Skin epidermis (tissue), 12 donors: ENCODE measurements around the gene DKK3.

ENCODE experiments used
- H3K27ac ChIP-seq, 21 experiments: fragments of 200-600 bp; sonication (generic) in 11 of 21; one replicate each; pipeline ENCODE4 v1.5.0; 2020; ENCODE audit warnings: mild to moderate bottlenecking in 3 of 21, inconsistent platforms in 2 of 21, moderate library complexity in 2 of 21
- H3K4me3 ChIP-seq, 7 experiments: fragments of 200-600 bp; sonication (generic) in 2 of 7; one replicate each; pipeline ENCODE4 v1.5.0; 2020; ENCODE audit warnings: inconsistent platforms in 2 of 7, mild to moderate bottlenecking in 2 of 7, moderate library complexity in 1 of 7

The DKK3 gene

GRCh38 chr11:11959601-11960000 is 48.8 kb downstream of the DKK3 start:
- H3K4me3 ChIP-seq, result no peak overlapping the region
- H3K27ac ChIP-seq, result peak overlapping the region in 1 of 21 experiments; percentile 57

GRCh38 chr11:11958403-11959231 is 49.8 kb downstream of the DKK3 start:
- no peak overlapping the region for H3K27ac ChIP-seq
- no peak overlapping the region for H3K4me3 ChIP-seq

- H3K4me3 ChIP-seq, result no peak overlapping the region
- H3K27ac ChIP-seq, result no peak overlapping the region
Measured at GRCh38 chr11:11956006-11956405, 52.4 kb downstream of the DKK3 start.

- H3K4me3 ChIP-seq, result no peak overlapping the region
- no peak overlapping the region for H3K27ac ChIP-seq
Measured at GRCh38 chr11:11952036-11952435, 56.4 kb downstream of the DKK3 start.

GRCh38 chr11:11949482-11949881 is 58.9 kb downstream of the DKK3 start:
- no peak overlapping the region for H3K27ac ChIP-seq
- no peak overlapping the region for H3K4me3 ChIP-seq

GRCh38 chr11:11948242-11948947 is 60.0 kb downstream of the DKK3 start:
- no peak overlapping the region for H3K27ac ChIP-seq
- H3K4me3 ChIP-seq, result no peak overlapping the region

GRCh38 chr11:11947825-11948224 is 60.6 kb downstream of the DKK3 start:
- H3K4me3 ChIP-seq, result no peak overlapping the region
- H3K27ac ChIP-seq, result no peak overlapping the region

GRCh38 chr11:11946878-11947277 is 61.5 kb downstream of the DKK3 start:
- Histone ChIP-seq H3K4me3 (no peak overlapping the region), H3K27ac (no peak overlapping the region)

GRCh38 chr11:11946180-11946579 is 62.2 kb downstream of the DKK3 start:
- Histone ChIP-seq H3K27ac (no peak overlapping the region), H3K4me3 (no peak overlapping the region)

GRCh38 chr11:11944444-11944843 is 64.0 kb downstream of the DKK3 start:
- no peak overlapping the region for H3K4me3 ChIP-seq
- H3K27ac ChIP-seq, result no peak overlapping the region

GRCh38 chr11:11942668-11943067 is 65.8 kb downstream of the DKK3 start:
- no peak overlapping the region for H3K27ac ChIP-seq

GRCh38 chr11:11940551-11940950 is 67.9 kb downstream of the DKK3 start:
- no peak overlapping the region for H3K27ac ChIP-seq
- no peak overlapping the region for H3K4me3 ChIP-seq

More at GRCh38 chr11:11942668-11943067, 65.8 kb downstream of the DKK3 start:
- no peak overlapping the region for H3K4me3 ChIP-seq

- Histone ChIP-seq H3K4me3 (no peak overlapping the region), H3K27ac (no peak overlapping the region)
Measured at GRCh38 chr11:11937957-11938356, 70.5 kb downstream of the DKK3 start.

GRCh38 chr11:11937433-11937832 is 71.0 kb downstream of the DKK3 start:
- no peak overlapping the region for H3K27ac ChIP-seq
- no peak overlapping the region for H3K4me3 ChIP-seq

- H3K4me3 ChIP-seq, result no peak overlapping the region
- H3K27ac ChIP-seq, result no peak overlapping the region
Measured at GRCh38 chr11:11935536-11935935, 72.9 kb downstream of the DKK3 start.

- no peak overlapping the region for H3K27ac ChIP-seq
- no peak overlapping the region for H3K4me3 ChIP-seq
Measured at GRCh38 chr11:11931461-11932055, 76.9 kb downstream of the DKK3 start.

GRCh38 chr11:11929920-11930319 is 78.5 kb downstream of the DKK3 start:
- Histone ChIP-seq H3K27ac (no peak overlapping the region), H3K4me3 (no peak overlapping the region)

- Histone ChIP-seq H3K27ac (no peak overlapping the region), H3K4me3 (no peak overlapping the region)
Measured at GRCh38 chr11:11923828-11924227, 84.6 kb downstream of the DKK3 start.

- Histone ChIP-seq H3K27ac (no peak overlapping the region), H3K4me3 (no peak overlapping the region)
Measured at GRCh38 chr11:11916981-11917399, 91.4 kb downstream of the DKK3 start.

GRCh38 chr11:11915625-11916024 is 92.8 kb downstream of the DKK3 start:
- Histone ChIP-seq H3K4me3 (no peak overlapping the region), H3K27ac (no peak overlapping the region)

- no peak overlapping the region for H3K27ac ChIP-seq
- H3K4me3 ChIP-seq, result no peak overlapping the region
Measured at GRCh38 chr11:11913395-11913794, 95.0 kb downstream of the DKK3 start.
